HEK293 (cell line): ENCODE measurements around the gene TRAPPC12.

Experiments
- SCRT1 ChIP-seq: fragments of 450-650 bp; formaldehyde crosslinking; IDR thresholded peaks from 2 replicates; pipeline ENCODE4 v1.5.1; 2016; ENCODE audit warnings: missing biosample characterization, missing genetic modification characterization, borderline replicate concordance
- SP3 ChIP-seq: fragments of 450-650 bp; formaldehyde crosslinking; IDR thresholded peaks from 2 replicates; pipeline ENCODE4 v1.5.1; 2016; ENCODE audit warnings: missing biosample characterization, missing genetic modification characterization
- TRIM28 ChIP-seq: IDR thresholded peaks from 2 replicates; pipeline ENCODE4 v1.6.1; 2011; ENCODE audit warnings: low read length, control low read depth, borderline replicate concordance
- YY1 ChIP-seq: fragments of 450-650 bp; formaldehyde crosslinking; IDR thresholded peaks from 2 replicates; pipeline ENCODE4 v1.5.1; 2018; ENCODE audit warnings: missing biosample characterization, missing genetic modification characterization
- ZBTB10 ChIP-seq: fragments of 450-650 bp; formaldehyde crosslinking; IDR thresholded peaks from 2 replicates; pipeline ENCODE4 v1.5.1; 2016; ENCODE audit warnings: missing biosample characterization, missing genetic modification characterization
- ZNF121 ChIP-seq: fragments of 450-650 bp; formaldehyde crosslinking; IDR thresholded peaks from 2 replicates; pipeline ENCODE4 v1.5.1; 2016; ENCODE audit warnings: missing biosample characterization, missing genetic modification characterization
- ZNF138 ChIP-seq: fragments of 450-650 bp; formaldehyde crosslinking; IDR thresholded peaks from 2 replicates; pipeline ENCODE4 v1.5.1; 2016; ENCODE audit warnings: missing biosample characterization, missing genetic modification characterization, borderline replicate concordance
- ZNF335 ChIP-seq: fragments of 450-650 bp; formaldehyde crosslinking; conservative IDR thresholded peaks from 2 replicates; pipeline ENCODE4 v1.5.1; 2016; ENCODE audit warnings: missing biosample characterization, missing genetic modification characterization
- ZNF488 ChIP-seq: fragments of 450-650 bp; formaldehyde crosslinking; IDR thresholded peaks from 2 replicates; pipeline ENCODE4 v1.5.1; 2016; ENCODE audit warnings: missing biosample characterization, missing genetic modification characterization
- ZNF837 ChIP-seq: fragments of 450-650 bp; formaldehyde crosslinking; IDR thresholded peaks from 2 replicates; pipeline ENCODE4 v1.5.1; 2016; ENCODE audit warnings: missing biosample characterization, missing genetic modification characterization
- TF ChIP-seq, protein P1 (sequence below): fragments of 450-650 bp; formaldehyde crosslinking; IDR thresholded peaks from 2 replicates; pipeline ENCODE4 v1.5.1; 2016; ENCODE audit warnings: missing biosample characterization, missing genetic modification characterization
- TF ChIP-seq, protein P2 (sequence below): IDR thresholded peaks from 2 replicates; pipeline ENCODE4 v1.6.1; 2011; ENCODE audit warnings: mild to moderate bottlenecking, low read depth, low read length, borderline replicate concordance

- no peak for TF ChIP-seq ZNF138
- TF ChIP-seq ZNF488 (tag by site-specific recombination): no peak
- TF ChIP-seq, protein P1, sequence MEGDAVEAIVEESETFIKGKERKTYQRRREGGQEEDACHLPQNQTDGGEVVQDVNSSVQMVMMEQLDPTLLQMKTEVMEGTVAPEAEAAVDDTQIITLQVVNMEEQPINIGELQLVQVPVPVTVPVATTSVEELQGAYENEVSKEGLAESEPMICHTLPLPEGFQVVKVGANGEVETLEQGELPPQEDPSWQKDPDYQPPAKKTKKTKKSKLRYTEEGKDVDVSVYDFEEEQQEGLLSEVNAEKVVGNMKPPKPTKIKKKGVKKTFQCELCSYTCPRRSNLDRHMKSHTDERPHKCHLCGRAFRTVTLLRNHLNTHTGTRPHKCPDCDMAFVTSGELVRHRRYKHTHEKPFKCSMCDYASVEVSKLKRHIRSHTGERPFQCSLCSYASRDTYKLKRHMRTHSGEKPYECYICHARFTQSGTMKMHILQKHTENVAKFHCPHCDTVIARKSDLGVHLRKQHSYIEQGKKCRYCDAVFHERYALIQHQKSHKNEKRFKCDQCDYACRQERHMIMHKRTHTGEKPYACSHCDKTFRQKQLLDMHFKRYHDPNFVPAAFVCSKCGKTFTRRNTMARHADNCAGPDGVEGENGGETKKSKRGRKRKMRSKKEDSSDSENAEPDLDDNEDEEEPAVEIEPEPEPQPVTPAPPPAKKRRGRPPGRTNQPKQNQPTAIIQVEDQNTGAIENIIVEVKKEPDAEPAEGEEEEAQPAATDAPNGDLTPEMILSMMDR (tag by site-specific recombination): no peak
- no peak for TF ChIP-seq SP3 (tag by site-specific recombination)
- TF ChIP-seq SCRT1 (tag by site-specific recombination): no peak
- no peak for TF ChIP-seq YY1 (tag by site-specific recombination)
- no peak for TF ChIP-seq ZNF121 (tag by site-specific recombination)
- TF ChIP-seq, protein P2, sequence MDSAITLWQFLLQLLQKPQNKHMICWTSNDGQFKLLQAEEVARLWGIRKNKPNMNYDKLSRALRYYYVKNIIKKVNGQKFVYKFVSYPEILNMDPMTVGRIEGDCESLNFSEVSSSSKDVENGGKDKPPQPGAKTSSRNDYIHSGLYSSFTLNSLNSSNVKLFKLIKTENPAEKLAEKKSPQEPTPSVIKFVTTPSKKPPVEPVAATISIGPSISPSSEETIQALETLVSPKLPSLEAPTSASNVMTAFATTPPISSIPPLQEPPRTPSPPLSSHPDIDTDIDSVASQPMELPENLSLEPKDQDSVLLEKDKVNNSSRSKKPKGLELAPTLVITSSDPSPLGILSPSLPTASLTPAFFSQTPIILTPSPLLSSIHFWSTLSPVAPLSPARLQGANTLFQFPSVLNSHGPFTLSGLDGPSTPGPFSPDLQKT: no peak
- TF ChIP-seq TRIM28: no peak
- TF ChIP-seq ZNF837 (tag by site-specific recombination): no peak
- no peak for TF ChIP-seq ZNF335 (tag by site-specific recombination)
- TF ChIP-seq ZBTB10 (tag by site-specific recombination): no peak
These were observed 50.7 kb downstream of the TRAPPC12 start for GRCh38 chr2:3430172-3430571.
